ENCODE results near the gene CACNA1D. TPM values are rescaled to one million over a fixed set of nuclear protein-coding genes. Genes with fewer than 3 reads are reported as not detected.

CACNA1D gene
- polyA plus RNA-seq, 4 donors, result 2.2 to 133 (median 6.2) TPM

DNA sequence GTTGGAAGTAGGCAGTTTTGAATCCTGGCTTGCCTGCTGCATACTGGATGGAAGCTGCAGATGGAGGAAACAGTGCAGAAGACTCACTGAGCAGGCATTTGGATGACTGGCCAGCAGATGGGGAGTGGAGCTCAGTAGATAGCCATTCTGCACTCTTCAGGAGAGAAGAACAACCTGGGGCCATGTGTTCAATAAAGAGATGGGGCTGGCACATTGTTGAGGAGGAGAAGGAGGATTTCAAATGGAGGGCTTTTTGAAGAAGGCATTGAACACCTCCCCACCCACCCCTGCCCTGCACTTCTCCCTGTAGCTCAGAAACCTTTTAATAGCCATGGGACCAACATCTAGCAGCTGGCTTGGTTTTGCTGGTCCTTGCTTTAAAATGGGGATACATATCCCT is 109.8 kb downstream of the CACNA1D start:
- FAIRE-seq, result no peak

DNA sequence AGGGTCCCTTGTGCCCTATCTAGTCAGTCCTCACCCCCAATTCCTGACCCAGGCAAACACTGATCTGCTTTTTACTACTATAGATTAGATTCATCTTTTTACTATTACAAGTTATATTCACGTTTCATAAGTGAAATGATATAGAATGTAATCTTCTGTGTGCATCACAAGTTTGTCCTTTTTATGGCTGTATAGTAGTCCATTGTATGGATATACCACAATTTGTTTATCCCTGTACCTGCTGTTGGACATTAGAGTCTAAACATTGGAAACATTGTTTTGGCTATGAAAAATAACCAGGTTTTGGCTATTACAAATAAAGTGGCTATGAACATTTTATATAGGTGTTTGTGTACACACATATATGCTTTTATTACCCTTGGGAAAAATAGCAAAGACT is 112.4 kb downstream of the CACNA1D start:
- Histone ChIP-seq H3K27me3 (ENCODE audit: control insufficient read depth in 3 of 3, insufficient read depth in 3 of 3, low read length in 3 of 3) (no peaks in the 10 kb centered on the region), H3K4me3 (ENCODE audit: low read depth in 1 of 3, low read length in 3 of 3) (no peak overlapping the region), H3K27ac (ENCODE audit: low read depth in 1 of 3, low read length in 2 of 3) (no peak overlapping the region), H3K4me1 (ENCODE audit: control insufficient read depth in 3 of 3, insufficient read depth in 2 of 3, low read depth in 1 of 3, low read length in 2 of 3) (no peaks in the 10 kb centered on the region), H3K36me3 (ENCODE audit: control insufficient read depth in 3 of 3, insufficient read depth in 2 of 3, low read depth in 1 of 3, low read length in 3 of 3) (peaks cover 0 to 10% (median 1%) of the 10 kb centered on the region in 3 donors), H3K9me3 (ENCODE audit: control insufficient read depth in 2 of 2, insufficient read depth in 1 of 2, low read depth in 1 of 2, low read length in 1 of 2) (no peaks in the 10 kb centered on the region)
- no peak for DNase-seq
- 72 to 85% (median 78%) methylated on average over 1 of the region's 1 CpG for WGBS, 3 donors
- FAIRE-seq, result no peak

More for the DNA sequence above, 109.8 kb downstream of the CACNA1D start:
- Histone ChIP-seq H3K9me3 (ENCODE audit: control insufficient read depth in 2 of 2, insufficient read depth in 1 of 2, low read depth in 1 of 2, low read length in 1 of 2) (no peaks in the 10 kb centered on the region), H3K27me3 (ENCODE audit: control insufficient read depth in 3 of 3, insufficient read depth in 3 of 3, low read length in 3 of 3) (no peaks in the 10 kb centered on the region), H3K4me3 (ENCODE audit: low read depth in 1 of 3, low read length in 3 of 3) (no peak overlapping the region), H3K36me3 (ENCODE audit: control insufficient read depth in 3 of 3, insufficient read depth in 2 of 3, low read depth in 1 of 3, low read length in 3 of 3) (peaks cover 0 to 12% (median 1%) of the 10 kb centered on the region in 3 donors), H3K4me1 (ENCODE audit: control insufficient read depth in 3 of 3, insufficient read depth in 2 of 3, low read depth in 1 of 3, low read length in 2 of 3) (no peaks in the 10 kb centered on the region), H3K27ac (ENCODE audit: low read depth in 1 of 3, low read length in 2 of 3) (no peak overlapping the region)
- DNase-seq, result no peak

DNA sequence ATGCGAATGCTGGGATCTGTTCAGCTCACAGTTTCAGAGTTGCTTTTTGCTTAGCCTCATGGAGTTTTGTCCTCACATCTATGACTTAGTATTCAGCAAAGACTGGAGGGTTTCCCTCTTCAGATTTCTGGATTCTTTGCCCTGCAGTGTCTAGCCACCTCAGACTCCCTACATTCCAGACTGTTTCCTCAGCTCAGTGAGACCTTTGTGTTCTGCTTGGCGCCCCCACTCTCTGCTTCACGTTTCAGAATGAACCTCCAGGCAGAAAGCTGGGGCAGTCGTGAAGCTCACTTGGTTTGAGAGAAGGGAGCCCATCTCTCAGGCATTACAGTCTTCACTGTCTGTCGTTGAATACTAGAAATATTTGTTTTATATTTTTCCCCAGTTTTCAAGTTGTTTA is 118.1 kb downstream of the CACNA1D start:
- Histone ChIP-seq H3K36me3 (ENCODE audit: control insufficient read depth in 3 of 3, insufficient read depth in 2 of 3, low read depth in 1 of 3, low read length in 3 of 3) (peaks cover 0 to 20% (median 0%) of the 10 kb centered on the region in 3 donors), H3K27me3 (ENCODE audit: control insufficient read depth in 3 of 3, insufficient read depth in 3 of 3, low read length in 3 of 3) (no peaks in the 10 kb centered on the region), H3K4me1 (ENCODE audit: control insufficient read depth in 3 of 3, insufficient read depth in 2 of 3, low read depth in 1 of 3, low read length in 2 of 3) (peaks cover 0 to 4% (median 0%) of the 10 kb centered on the region in 3 donors), H3K27ac (ENCODE audit: low read depth in 1 of 3, low read length in 2 of 3) (no peak overlapping the region), H3K9me3 (ENCODE audit: control insufficient read depth in 2 of 2, insufficient read depth in 1 of 2, low read depth in 1 of 2, low read length in 1 of 2) (no peaks in the 10 kb centered on the region), H3K4me3 (ENCODE audit: low read depth in 1 of 3, low read length in 3 of 3) (no peak overlapping the region)
- DNase-seq (no peak), FAIRE-seq (no peak)
- WGBS, 3 donors, result 58 to 85% (median 63%) methylated on average over 5 of the region's 5 CpGs

DNA sequence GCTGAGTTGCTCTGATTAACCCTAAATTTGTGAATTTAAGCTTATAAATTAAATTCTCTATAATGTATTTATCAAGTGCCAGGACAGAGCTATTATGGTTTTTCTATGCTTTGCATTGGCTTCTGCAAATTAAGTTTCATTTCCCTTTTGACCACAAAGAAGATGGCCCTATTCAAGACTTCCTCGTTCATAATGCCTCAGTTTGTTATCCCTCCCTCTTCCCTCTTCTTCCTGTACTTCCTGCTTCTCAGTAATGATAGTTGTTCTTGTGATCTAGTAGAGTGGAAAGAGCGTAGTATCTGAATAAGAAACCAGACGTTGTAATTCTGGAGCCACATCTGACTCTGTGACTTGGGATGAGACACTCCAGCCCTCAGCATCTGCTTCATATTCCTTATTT is 118.7 kb downstream of the CACNA1D start:
- Histone ChIP-seq H3K36me3 (ENCODE audit: control insufficient read depth in 3 of 3, insufficient read depth in 2 of 3, low read depth in 1 of 3, low read length in 3 of 3) (peaks cover 0 to 26% (median 0%) of the 10 kb centered on the region in 3 donors), H3K4me3 (ENCODE audit: low read depth in 1 of 3, low read length in 3 of 3) (no peak overlapping the region), H3K27me3 (ENCODE audit: control insufficient read depth in 3 of 3, insufficient read depth in 3 of 3, low read length in 3 of 3) (no peaks in the 10 kb centered on the region), H3K4me1 (ENCODE audit: control insufficient read depth in 3 of 3, insufficient read depth in 2 of 3, low read depth in 1 of 3, low read length in 2 of 3) (peaks cover 0 to 4% (median 0%) of the 10 kb centered on the region in 3 donors), H3K9me3 (ENCODE audit: control insufficient read depth in 2 of 2, insufficient read depth in 1 of 2, low read depth in 1 of 2, low read length in 1 of 2) (no peaks in the 10 kb centered on the region), H3K27ac (ENCODE audit: low read depth in 1 of 3, low read length in 2 of 3) (no peak overlapping the region)
- FAIRE-seq, result no peak
- 60 to 82% (median 68%) methylated on average over 3 of the region's 3 CpGs for WGBS, 3 donors
- DNase-seq, result no peak

DNA sequence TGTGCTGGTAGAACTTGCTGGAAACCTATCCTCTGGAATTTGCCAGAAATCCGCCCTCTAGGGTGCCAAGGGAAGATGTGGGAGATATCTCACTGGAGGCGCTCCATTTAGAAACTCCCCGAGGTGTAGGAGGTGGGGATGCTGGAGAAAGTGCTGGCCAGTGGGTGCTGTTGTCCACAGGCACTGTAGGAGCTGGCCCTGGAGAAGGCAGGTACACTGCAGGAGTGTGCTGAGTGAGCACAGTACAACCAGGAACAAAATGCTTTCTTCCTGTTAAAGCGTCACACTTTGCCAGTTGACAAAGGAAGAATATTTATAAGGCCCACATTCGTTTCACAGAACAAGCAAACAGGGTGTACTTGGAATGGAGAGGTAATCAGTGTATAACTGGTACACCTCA is 119.9 kb downstream of the CACNA1D start:
- H3K9me3 ChIP-seq (ENCODE audit: control insufficient read depth in 2 of 2, insufficient read depth in 1 of 2, low read depth in 1 of 2, low read length in 1 of 2), result no peaks in the 10 kb centered on the region
- H3K4me3 ChIP-seq (ENCODE audit: low read depth in 1 of 3, low read length in 3 of 3), result no peak overlapping the region
- DNase-seq (no peak), FAIRE-seq (no peak)
- peaks cover 0 to 33% (median 0%) of the 10 kb centered on the region in 3 donors for H3K36me3 ChIP-seq (ENCODE audit: control insufficient read depth in 3 of 3, insufficient read depth in 2 of 3, low read depth in 1 of 3, low read length in 3 of 3)
- no peaks in the 10 kb centered on the region for H3K27me3 ChIP-seq (ENCODE audit: control insufficient read depth in 3 of 3, insufficient read depth in 3 of 3, low read length in 3 of 3)
- H3K4me1 ChIP-seq (ENCODE audit: control insufficient read depth in 3 of 3, insufficient read depth in 2 of 3, low read depth in 1 of 3, low read length in 2 of 3), result peaks cover 0 to 4% (median 0%) of the 10 kb centered on the region in 3 donors
- 76 to 83% (median 83%) methylated on average over 5 of the region's 5 CpGs for WGBS, 3 donors
- no peak overlapping the region for H3K27ac ChIP-seq (ENCODE audit: low read depth in 1 of 3, low read length in 2 of 3)

DNA sequence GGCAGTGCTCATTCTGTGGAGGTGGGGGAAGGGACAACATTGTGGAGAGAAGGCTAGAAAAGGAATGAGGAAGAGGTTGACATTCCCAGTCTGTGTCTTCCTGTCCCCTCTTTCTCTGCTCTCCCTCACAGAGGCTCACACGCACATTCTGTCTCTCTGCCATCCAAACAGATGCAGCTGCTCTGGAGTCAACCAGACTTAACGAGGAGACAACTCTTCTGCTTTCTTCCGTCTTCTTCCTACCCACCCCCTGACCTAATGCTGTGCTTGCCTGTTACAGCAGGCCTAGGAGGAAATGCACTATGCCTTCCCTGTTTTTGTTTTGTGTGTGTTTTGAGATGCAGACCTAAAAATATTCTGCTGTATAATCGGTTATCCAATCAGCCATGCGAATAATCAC is 121.9 kb downstream of the CACNA1D start:
- no peaks in the 10 kb centered on the region for H3K9me3 ChIP-seq (ENCODE audit: control insufficient read depth in 2 of 2, insufficient read depth in 1 of 2, low read depth in 1 of 2, low read length in 1 of 2)
- peaks cover 0 to 4% (median 0%) of the 10 kb centered on the region in 3 donors for H3K4me1 ChIP-seq (ENCODE audit: control insufficient read depth in 3 of 3, insufficient read depth in 2 of 3, low read depth in 1 of 3, low read length in 2 of 3)
- FAIRE-seq (no peak), DNase-seq (no peak)
- 54 to 79% (median 73%) methylated on average over 5 of the region's 5 CpGs for WGBS, 3 donors
- H3K36me3 ChIP-seq (ENCODE audit: control insufficient read depth in 3 of 3, insufficient read depth in 2 of 3, low read depth in 1 of 3, low read length in 3 of 3), result peaks cover 0 to 33% (median 0%) of the 10 kb centered on the region in 3 donors
- H3K27me3 ChIP-seq (ENCODE audit: control insufficient read depth in 3 of 3, insufficient read depth in 3 of 3, low read length in 3 of 3), result no peaks in the 10 kb centered on the region
- no peak overlapping the region for H3K4me3 ChIP-seq (ENCODE audit: low read depth in 1 of 3, low read length in 3 of 3)
- H3K27ac ChIP-seq (ENCODE audit: low read depth in 1 of 3, low read length in 2 of 3), result no peak overlapping the region

DNA sequence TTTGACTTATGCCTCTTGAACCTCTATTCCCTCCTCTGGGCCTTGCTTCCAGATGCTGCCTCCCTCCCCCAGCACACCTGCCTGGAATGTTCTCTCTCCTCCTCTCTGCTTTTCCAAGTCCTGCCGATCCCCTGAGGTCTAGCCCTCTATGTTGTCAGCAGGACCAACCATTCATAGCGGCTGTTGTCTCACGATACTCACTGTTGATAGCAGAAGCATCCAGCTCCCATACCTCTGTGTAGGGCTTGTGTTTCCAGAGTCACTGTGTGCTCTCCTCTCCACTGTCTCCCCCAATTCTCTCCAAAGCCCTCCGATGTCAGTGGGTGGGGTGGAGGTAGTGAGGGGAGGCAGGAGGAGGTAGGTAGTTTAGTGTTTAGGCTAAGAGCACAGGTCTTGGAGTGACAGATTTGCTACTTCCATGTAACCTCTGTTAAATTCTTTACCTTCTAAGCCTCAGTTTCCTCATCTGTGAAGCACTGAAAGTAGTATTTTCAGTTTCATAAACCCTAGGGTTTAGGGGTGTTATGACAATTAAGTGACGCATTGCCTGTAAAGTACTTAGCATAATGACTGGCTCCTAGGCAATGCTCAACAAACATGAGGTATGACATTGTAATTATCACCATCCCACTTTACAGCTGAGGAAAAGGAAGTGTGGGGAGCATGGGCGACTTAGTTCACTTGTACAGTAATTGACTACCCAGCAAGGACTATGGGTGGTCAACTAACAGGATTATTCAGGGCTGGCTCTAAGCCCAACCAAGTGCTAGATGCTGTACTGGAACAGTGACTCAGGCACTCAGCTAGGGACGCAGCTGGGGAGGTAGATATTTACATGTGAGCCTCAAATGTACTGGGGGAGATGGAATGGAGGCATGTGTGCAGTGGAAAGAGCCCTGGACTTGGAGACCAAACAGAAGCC is 122.8 kb downstream of the CACNA1D start:
- Histone ChIP-seq H3K36me3 (ENCODE audit: control insufficient read depth in 3 of 3, insufficient read depth in 2 of 3, low read depth in 1 of 3, low read length in 3 of 3) (peaks cover 0 to 33% (median 0%) of the 10 kb centered on the region in 3 donors), H3K27ac (ENCODE audit: low read depth in 1 of 3, low read length in 2 of 3) (no peak overlapping the region), H3K9me3 (ENCODE audit: control insufficient read depth in 2 of 2, insufficient read depth in 1 of 2, low read depth in 1 of 2, low read length in 1 of 2) (no peaks in the 10 kb centered on the region), H3K27me3 (ENCODE audit: control insufficient read depth in 3 of 3, insufficient read depth in 3 of 3, low read length in 3 of 3) (no peaks in the 10 kb centered on the region), H3K4me1 (ENCODE audit: control insufficient read depth in 3 of 3, insufficient read depth in 2 of 3, low read depth in 1 of 3, low read length in 2 of 3) (peaks cover 0 to 4% (median 0%) of the 10 kb centered on the region in 3 donors), H3K4me3 (ENCODE audit: low read depth in 1 of 3, low read length in 3 of 3) (no peak overlapping the region)
- 84 to 90% (median 86%) methylated on average over 7 of the region's 7 CpGs for WGBS, 3 donors
- FAIRE-seq (no peak), DNase-seq (no peak)

DNA sequence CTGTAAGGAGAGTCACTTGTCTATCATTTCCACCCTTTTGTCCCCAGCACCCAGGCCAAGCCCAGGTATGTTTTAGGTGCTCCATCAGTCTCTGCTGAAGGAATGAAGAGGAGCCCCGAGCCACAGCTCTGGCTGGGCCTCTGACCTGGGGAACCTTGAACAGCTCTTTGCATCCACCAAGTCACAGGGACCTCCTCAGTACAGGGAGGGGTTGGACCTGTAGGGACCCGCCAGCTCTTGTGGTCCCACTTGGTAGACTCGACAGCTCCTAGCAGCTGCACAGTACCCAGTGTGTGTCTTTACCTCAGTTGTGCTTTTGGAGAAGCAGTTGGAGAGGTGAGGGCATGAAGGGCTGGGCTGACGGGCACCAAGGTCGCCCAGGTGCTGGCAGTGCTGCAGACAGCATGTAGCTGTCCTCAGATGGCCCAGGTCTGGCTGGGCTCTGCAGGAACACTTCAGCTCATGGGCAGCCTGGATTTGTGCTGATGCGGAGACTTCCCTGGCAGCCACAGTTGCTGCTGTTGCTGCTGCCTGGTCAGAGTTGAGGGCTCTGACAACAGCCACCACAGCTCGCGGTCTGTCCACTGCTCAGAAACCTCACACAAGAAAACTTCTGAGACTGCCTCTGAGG is 123.6 kb downstream of the CACNA1D start:
- H3K9me3 ChIP-seq (ENCODE audit: control insufficient read depth in 2 of 2, insufficient read depth in 1 of 2, low read depth in 1 of 2, low read length in 1 of 2), result no peaks in the 10 kb centered on the region
- H3K4me3 ChIP-seq (ENCODE audit: low read depth in 1 of 3, low read length in 3 of 3), result no peak overlapping the region
- H3K4me1 ChIP-seq (ENCODE audit: control insufficient read depth in 3 of 3, insufficient read depth in 2 of 3, low read depth in 1 of 3, low read length in 2 of 3), result peaks cover 0 to 4% (median 0%) of the 10 kb centered on the region in 3 donors
- WGBS, 3 donors, result 81 to 89% (median 86%) methylated on average over 8 of the region's 8 CpGs
- no peak for DNase-seq
- no peak overlapping the region for H3K27ac ChIP-seq (ENCODE audit: low read depth in 1 of 3, low read length in 2 of 3)
- no peak for FAIRE-seq
- no peaks in the 10 kb centered on the region for H3K27me3 ChIP-seq (ENCODE audit: control insufficient read depth in 3 of 3, insufficient read depth in 3 of 3, low read length in 3 of 3)
- peaks cover 0 to 33% (median 0%) of the 10 kb centered on the region in 3 donors for H3K36me3 ChIP-seq (ENCODE audit: control insufficient read depth in 3 of 3, insufficient read depth in 2 of 3, low read depth in 1 of 3, low read length in 3 of 3)
